ENCODE results near the gene NPAS2.

NPAS2 gene

DNA sequence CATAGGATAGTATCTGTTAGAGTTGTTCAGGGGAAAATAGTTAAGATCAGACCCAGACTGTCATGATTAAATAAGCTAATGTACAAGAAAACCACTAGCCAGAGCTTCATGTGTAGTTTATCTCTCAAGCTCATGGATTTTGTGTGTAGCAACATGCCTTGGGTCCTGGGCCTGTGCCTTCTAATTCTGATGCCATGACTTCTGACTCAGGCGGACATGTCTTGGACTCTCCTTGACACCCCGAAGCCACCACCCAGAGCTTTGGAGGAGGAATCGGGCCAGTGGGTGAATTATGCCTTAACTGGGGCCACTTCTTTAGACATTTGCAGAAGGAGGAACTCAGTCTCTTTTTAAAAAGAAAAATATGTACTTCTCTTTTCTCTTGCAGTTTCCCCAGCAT is 68.7 kb downstream of the NPAS2 start:
- DNase-seq = no peak

DNA sequence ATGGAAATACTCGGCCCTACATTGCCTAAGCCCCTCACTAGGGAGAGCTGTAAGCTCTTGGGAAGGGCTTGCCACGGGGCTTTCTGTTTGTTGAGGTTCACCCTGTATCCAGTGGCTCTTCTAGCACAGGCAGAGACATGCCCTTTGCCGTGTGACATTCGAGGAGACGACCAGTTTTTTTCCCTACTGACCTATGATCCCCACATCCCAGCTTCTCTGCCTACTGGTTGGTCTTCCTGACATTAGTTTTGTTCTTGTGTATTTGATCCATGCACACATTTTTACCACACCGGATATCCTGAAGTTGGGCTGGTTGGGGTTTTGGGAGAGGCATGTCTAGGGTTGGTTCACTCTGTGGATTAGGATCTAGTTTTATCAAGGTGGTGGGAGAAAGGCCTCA is 69.3 kb downstream of the NPAS2 start:
- DNase-seq = no peak

DNA sequence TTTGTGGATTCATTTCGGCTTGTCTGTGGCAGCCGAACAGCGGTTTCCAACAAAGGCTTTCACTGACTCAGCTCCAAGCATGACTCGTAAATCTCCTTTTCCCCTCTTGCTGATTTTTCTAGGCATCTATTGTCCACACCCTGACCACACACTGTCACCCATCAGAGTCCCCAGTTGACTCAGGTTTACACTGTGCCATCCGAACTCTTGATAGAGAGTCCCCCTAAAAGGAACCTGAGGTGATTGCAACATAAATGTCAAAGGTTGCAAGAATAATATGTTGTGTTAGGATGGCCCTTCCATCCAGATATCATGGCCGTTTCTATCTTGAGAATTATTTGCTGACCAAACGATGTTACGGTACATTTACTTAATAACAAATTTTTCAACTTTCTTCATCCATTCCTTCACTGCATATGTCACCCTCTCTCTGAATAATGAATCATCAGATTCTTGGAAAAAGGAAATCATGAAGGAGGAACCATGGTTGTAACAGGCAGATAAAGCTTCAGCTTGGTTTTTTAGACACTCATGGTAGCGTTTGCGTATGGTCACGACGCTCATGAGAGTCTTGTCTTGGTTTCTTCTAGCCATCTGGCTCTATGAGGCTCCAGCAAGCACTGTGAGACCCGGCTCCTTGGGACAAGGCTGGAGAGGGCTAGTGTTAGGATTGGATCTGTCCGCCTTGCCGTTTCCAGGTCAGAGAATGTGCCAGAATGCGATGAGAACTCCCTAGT is 72.1 kb downstream of the NPAS2 start:
- DNase-seq = no peak

DNA sequence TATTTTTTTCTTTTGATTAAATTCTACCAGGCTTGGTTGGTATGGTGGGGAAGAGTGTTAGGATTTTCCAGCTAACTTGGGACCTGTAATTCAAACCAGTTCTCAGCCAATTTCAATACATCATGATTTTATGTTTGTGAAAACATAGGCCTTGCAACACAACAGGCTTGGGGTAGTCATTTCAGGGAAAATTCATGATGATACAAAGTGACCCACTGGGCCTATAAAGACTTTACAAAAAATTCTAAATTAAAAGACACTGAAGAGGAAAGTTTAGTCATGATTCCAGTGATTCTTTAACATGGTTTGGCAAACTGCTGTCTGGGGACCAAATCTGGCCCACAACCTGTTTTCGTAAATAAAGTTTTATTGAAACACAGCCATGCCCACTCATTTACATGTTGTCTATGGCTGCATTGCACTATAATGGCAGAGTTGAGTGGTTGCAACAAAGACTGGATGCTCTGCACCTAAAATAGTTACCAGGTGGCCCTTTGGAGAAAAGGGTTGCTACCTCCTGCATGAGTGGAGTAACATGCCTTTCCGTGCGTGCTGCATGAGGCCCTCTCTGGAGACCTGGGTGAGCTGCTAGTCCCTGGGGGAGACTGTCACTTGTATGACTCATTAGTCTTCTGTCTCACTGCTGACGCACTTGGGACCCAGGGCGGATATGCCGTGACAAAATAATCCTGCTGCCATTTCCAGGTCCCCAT is 73.6 kb downstream of the NPAS2 start:
- no peak for DNase-seq

DNA sequence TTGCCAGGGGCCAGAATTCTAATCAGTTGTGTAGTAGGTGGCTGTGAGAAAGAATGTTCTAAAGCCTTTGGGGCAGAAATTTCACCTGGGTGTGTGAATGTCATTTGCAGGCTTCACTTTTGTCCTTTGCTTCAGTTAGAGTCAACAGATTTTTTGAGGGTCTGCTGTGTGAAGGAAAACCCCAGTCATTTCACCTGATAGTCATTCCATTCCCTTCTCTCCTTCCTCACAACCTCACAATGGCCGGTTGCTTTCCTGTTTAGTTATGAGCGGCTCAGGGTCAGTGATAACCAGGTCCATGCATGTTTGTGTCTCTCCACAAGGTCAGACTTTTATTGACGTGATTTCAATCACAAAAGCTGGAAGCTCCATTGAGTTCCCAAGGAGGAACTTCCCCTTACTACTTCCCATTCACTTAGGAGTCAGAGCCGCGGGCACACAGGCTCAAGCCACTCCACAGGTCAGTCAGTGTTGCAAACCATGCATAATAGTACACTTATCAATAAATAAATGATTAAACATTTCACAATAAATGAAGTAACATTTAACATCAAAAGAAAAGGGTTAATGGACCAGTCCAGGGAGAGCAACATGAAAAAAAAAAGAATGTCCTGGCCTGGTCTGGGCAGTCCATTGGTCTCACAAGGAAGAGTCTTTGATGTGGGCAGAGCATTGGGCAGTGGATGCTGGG is 74.3 kb downstream of the NPAS2 start:
- no peak for DNase-seq

DNA sequence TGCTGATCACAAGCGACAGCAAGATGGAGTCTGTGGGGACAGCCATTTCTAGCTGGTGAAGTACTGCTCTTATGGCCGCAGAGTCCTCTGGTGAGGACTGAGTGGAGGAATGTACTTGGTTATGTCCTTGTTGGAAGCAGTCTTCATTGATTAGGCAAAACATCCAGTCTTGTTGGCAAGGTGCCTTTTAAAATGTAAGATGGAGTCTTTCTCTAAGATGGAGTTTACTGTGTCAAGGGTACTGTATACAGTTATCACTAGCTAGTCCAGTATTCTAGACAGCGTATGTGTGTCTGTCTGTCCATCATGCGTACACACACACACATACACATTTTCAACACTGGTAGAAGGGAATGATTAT is 74.8 kb downstream of the NPAS2 start:
- DNase-seq = no peak

DNA sequence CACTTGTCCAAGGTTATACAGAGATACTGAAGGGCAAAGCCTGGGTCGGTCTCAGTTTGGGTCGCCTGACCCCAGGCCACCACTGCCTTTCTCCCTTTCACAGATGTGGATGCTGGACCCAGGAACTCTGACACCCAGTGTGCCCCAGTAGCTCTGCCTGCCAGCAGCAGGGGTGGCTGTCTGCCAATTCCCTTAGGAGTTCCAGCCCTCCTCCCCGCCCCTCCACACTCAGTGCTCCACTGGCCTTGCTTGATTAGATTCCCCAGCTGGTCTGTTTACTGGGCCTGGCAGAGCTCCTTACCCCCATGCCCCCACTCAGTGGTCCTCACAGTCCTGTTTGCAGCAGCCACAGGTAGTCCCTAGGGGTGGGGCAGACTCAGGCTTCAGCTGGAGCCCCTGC is 75.5 kb downstream of the NPAS2 start:
- no peak for DNase-seq

DNA sequence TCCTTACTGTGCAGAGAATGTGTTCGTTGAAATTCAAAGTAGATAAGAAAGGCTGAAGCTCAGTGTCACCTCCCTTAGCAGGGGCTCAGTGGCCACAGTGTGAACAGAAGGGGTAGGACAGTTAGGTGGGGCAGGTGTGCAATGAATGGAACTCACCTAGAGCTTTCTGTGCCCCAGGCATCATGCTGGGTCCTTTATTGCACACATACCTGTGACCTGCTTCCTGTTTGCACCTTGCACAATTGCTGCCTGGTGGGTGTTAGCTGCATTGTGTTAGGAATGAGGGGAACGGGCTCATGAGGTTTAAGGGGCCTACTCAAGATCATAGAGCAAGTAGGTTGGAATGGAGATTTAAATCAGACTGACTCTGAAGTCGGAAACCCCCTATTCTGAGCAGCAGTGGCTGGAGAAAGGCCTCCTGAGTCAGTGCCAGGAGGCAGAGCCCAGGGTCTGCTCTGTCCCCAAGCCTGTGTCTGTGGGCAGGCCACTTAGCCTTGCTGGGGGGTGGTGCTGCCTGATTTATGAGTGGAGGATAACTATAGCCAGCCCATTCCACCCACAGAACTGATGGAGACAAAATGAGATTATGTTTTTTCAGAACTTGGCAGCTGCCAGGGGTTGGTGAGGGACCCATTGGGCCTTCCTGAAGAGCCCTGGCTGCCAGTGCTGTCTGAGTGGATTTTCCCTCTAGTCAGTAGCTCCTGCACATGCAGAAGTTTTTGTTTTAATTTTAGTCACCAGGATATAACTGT is 76.2 kb downstream of the NPAS2 start:
- no peak for DNase-seq

DNA sequence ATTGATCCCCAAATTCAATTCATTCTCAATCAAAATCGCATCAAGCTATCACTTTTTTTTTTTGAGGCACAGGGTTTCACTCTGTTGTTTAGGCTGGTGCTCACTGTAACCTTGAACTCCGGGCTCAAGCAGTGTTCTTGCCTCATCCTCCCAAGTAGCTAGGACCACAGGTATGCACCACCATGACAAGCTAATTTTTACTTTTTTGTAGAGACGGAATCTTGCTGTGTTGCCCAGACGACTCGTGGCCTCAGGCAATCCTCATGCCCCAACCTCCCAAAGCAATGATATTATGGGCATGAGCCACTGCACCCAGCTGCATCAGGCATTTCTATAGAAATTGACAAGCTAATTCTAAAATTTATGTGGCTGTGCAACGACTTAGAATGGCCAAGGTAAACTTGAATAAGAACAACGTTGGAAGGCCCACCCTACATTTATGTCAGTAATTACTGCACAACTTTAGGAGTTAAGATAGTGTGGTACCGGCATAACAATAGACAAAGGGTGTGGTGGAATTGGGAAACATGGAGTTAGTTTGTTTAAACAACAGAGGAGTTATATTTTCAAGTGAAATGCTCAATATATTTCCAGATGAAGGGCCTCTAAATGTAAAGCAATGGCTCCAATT is 78.2 kb downstream of the NPAS2 start:
- no peak for DNase-seq

DNA sequence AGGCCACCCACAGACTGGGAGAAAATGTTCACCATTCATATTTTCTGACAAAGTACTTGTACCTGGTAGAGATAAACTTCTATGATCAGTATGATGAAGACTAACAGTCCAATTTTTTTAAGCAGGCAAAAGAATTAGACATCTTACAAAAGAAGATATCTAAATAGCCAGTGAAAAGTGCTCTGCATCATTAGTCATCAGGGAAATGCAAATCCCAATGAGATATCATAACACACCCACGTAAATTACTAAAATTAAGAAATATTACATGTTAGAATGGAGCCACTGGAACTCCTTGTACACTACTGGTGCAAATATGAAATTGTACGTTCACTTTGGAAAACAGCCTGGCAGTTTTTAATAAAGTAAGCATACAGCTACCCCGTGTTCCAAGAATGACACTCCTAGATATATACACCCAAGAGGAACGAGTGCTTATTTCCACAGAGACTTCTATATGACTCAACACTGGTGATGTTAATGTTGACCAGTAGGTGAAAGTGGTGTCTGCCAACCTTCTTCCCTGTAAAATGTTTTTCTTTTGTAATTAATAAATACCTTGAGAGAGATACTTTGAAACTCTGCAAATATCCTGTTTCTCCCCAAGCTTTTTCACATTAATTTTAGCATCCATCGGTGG is 80.3 kb downstream of the NPAS2 start:
- no peak for DNase-seq

DNA sequence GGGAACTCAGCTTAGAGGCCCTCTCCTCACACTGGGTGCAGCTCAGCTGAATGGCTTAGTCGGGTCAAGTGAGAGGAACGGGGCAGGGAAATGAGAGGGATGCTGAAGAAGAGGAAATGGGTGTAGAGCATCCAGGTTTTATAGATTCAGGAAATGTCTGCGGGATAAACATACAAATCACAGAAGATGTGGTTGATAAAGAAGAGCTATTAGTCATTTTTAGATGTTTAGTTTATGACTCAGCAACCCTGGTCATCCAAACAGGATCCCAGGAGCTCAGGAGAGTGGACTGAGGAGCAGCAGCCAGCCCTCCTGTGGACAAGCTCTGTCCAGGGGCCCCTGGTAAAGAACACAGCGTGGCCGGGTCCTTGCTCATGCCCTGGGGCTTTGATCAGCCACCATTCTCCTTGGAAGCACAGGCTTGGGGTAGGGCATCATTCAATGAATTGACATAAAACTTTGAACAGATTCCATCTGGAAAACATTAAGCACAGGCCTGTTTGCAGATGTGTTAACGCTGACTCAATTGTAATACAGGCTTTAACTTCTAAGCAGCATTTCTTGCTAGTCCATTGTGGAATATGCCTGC is 83.0 kb downstream of the NPAS2 start:
- no peak for DNase-seq

DNA sequence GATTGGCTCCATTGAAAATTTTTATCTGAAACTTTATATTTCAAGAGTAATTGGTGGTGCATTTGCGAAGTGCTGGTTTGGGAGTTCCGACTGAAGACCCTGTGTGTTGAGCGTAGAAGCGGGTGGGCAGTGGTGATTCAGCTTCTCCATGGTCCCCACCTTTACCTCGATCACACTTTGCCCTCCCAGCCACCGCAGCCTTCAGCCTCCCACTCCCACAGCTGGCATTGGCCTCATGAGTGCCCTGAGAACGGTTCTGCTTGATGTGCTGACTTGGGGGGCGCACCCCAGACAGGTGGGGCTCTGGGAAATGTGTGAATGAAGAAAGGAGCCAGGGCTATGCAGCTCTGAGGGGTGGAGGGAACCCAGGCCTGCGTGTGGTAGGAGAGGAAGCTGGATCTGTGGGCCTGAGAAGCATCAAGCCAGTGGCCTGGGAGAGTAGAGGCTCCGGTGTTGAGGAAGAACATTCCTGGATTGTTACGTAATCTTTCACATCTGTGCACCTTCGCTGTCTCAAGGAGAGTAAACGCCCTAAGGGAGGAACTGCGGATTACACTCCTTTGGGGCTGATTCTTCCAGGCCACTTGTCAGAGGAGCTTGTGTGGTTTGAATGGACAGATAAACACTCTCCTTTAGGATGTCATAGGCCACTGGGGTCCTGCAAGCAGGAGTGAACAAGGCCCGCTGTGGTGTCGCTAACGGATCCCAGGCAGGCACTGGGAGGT is 83.8 kb downstream of the NPAS2 start:
- no peak for DNase-seq

DNA sequence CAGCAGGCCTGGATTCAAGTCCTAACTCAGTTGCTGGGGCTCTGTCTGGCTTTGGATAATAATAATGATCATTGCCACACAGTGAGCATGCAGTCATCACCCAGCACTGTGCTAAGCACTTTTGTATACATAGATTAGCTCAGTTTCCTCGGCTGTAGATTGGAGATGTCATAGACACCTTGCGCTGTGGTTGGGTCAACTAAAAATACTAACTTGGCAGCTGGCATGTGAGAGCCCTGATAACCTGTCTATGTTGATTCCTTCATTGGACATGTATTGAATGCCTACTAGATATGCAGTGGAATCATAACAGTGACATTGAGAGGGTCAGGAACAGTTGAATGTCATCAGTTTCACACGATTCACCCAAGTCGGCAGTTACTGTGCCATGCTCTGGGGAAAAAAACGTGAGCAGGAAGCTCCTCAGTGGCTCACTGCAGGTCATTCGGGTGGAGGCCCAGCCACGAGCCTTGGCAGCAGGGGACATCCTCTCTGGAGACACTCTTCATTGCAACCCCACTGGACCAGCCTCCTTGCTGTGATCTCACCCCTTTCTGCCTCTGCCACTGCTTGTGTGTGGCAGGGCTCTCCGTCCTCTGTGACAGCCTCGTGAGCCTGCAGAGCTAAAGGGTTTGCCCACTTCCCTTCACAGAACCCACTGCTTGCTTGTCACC is 85.3 kb downstream of the NPAS2 start:
- DNase-seq = no peak

DNA sequence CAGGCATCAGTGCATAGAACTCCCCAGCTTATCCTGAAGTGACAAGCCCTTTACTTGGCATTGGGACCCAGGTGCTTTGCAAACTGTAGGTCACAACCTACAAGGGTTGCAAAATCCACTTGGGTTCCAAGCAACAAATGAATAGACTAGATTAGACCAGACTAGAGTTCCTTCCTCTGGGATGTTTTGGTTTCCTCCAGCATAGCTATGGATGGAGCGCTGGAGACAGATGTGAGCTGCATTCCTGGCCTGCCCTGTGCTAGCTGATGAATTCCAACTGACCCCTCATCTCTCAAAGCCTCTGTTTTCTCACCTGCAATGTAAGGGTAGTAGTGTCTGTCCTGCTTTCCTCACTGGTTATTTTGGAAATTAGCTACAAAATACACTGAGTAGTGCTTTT is 86.2 kb downstream of the NPAS2 start:
- DNase-seq = no peak

DNA sequence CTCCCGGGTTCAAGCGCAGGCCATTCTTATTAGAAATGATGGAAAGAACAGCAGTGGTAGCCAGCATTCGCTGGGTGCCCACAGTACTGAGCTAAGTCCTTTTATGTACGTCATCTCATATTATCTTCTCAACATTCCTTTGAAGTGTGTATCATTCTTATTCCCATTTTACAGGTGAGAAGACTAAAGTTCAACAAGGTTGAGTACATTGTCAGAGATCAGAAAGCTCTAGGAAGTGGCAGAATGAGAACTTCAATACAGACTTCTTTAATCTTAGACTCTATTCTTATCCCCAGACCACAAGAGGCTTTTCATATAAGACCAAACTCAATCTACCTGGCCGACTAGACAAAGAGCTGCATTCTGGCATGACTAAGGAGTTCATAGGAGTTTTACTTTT is 86.7 kb downstream of the NPAS2 start:
- DNase-seq = no peak

DNA sequence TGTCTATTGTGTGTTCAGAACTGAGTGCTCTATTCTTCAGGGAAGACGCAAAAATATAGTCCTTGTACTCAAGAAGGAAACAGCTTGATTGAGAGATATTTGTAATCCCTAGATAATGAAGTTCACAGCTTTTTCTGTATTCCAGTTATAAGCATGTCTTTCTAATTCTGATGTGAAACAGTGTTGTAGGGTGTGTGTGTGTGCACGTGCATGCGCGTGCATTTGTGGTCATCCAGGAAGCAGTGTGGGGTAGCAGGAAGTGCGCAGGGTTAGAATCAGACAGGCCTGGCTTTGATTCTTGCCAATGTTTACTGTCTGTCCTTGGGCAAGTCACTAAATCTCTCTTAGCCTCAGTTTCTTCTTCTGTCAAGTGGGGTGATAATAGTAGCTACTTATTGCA is 87.9 kb downstream of the NPAS2 start:
- no peak for DNase-seq

DNA sequence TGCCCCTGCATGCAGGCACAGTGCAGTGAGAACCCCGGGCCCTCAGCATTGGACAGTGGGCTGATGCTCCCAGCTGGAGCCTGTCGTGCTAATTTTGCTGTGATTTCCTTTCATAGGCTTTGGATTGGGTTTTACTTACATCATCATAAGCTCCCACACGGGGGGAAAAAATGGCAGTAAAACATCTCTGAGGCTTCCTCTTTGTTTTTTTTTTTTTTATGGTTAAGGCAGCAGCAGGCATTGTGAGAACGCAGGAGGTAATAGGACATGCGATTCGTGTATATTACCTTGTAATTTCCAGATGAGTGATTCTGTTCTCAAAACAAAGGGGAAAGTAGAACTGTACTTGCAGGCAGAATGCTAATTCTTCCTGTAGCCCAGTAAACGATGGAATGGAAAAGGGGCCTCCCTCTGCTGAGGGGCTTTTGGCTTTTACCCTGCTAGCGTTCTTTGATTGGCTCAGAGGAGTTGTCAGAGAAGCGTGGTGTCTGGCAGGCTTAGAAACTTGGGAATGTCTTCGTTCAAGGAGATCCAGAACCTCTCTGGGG is 89.7 kb downstream of the NPAS2 start:
- no peak for DNase-seq

DNA sequence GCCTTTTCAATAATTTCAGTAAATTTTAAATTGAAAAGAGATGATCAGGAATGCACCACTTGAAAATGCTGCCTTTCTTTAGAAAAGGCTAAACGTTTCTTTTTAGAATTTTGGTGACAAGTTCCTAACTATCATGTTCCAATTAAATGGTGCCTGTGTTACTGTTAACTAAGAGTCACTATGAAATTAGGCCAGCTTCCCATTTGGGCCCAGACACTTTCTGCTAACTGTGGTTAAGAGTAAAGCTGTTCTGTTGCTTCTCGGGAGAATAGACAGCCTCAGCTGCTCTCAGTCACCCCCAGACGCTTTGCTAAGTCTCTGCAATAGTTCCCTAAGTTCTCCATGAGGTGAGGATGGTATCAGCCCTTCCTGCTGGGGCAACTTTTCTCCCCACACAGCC is 90.2 kb downstream of the NPAS2 start:
- no peak for DNase-seq

DNA sequence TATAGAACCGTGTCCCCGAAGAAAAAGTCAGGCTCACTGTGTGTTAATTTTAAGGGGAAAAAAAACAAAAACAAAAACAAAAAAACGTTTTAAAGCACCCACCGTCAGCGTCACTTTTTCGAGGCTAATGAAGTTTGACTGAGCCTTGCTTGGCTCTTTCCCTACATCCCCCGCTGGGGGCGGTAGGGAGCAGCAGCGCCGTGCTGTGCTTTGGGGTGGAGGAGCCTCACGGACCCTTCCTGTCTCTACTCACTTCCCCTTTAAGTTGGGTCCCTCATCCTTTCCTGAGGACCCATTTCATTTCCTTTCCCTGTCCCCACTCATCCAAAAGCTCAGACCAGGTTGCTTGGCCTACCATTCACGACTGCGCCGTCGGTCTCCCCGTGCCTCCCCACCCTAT is 99.4 kb downstream of the NPAS2 start:
- no peak for DNase-seq

DNA sequence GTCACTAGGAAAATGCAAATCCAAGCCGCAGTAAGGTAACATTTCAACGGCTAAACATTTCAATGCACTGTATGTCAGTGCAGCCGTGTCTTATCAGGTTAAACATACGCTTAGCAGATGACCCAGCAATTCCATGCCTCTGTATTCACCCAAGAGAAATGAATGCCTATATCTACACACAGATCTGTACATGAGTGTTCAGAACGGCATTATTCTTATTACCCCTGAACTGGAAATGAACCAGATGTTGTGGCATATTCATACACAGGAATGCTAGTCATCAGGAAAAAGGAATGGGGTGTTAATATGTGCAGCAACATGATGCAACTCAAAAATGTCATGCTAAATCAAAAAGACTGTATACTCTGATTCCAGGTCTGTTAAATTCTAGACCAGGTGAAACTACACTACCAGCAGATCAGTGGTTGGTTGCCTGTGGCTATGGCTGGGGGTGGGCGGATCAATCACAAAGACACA is 101.8 kb downstream of the NPAS2 start:
- no peak for DNase-seq
